Endodermal cell (in vitro differentiated cells): ENCODE data around the gene GUCA2A. TPM values are rescaled to one million over a fixed set of nuclear protein-coding genes. Genes with fewer than 3 reads are reported as not detected.
A peak's percentile ranks its signal among the peaks of the same experiment; 100 is the strongest.

ENCODE experiments used
- DNase-seq: peaks from one replicate; pipeline ENCODE4 v3.0.0-alpha.2; 2017
- H3K27ac ChIP-seq: 2 replicates; pipeline ENCODE4 v1.5.1; 2013; ENCODE audit warnings: mild to moderate bottlenecking, low read depth, low read length, moderate library complexity
- H3K27me3 ChIP-seq: 2 replicates; pipeline ENCODE4 v1.6.1; 2013; ENCODE audit warnings: mild to moderate bottlenecking, low read length, moderate library complexity; ENCODE audit not compliant: insufficient read depth, control insufficient read depth, poor library complexity, severe bottlenecking
- H3K36me3 ChIP-seq: 2 replicates; pipeline ENCODE4 v1.7.0; 2013; ENCODE audit warnings: mild to moderate bottlenecking, low read length, moderate library complexity; ENCODE audit not compliant: control insufficient read depth, insufficient read depth
- H3K4me1 ChIP-seq: one replicate; pipeline ENCODE4 v1.7.0; 2013; ENCODE audit warnings: low read length; ENCODE audit not compliant: control insufficient read depth, insufficient read depth
- H3K4me3 ChIP-seq: 2 replicates; pipeline ENCODE4 v1.5.1; 2013; ENCODE audit warnings: mild to moderate bottlenecking, low read length, moderate library complexity
- H3K9ac ChIP-seq: 2 replicates; pipeline ENCODE4 v1.6.1; 2013; ENCODE audit warnings: mild to moderate bottlenecking, low read length, moderate library complexity; ENCODE audit not compliant: poor library complexity, severe bottlenecking; ENCODE audit errors: extremely low read depth
- H3K9me3 ChIP-seq: 2 replicates; pipeline ENCODE4 v1.6.1; 2013; ENCODE audit warnings: mild to moderate bottlenecking, low read length, moderate library complexity; ENCODE audit not compliant: control insufficient read depth
- H3K27ac Mint-ChIP-seq: 2 replicates; pipeline ENCODE4 v1.8.0; 2020; ENCODE audit warnings: mixed read lengths
- H3K27me3 Mint-ChIP-seq: 2 replicates; pipeline ENCODE4 v1.8.0; 2021; ENCODE audit warnings: mild to moderate bottlenecking, mixed read lengths; ENCODE audit not compliant: insufficient read depth
- H3K36me3 Mint-ChIP-seq: 2 replicates; pipeline ENCODE4 v1.8.0; 2020; ENCODE audit warnings: low read depth, mixed read lengths
- H3K4me1 Mint-ChIP-seq: 2 replicates; pipeline ENCODE4 v1.8.0; 2020; ENCODE audit warnings: mixed read lengths
- H3K4me3 Mint-ChIP-seq: 2 replicates; pipeline ENCODE4 v1.8.0; 2020; ENCODE audit warnings: mild to moderate bottlenecking, moderate library complexity, mixed read lengths
- H3K9me3 Mint-ChIP-seq: 2 replicates; pipeline ENCODE4 v1.8.0; 2020; ENCODE audit warnings: mild to moderate bottlenecking, mixed read lengths
- WGBS, 2 experiments: methylation state at CpG; one replicate each; pipeline versions ENCODE4 v1.1.5 to v1.1.7; 2013; ENCODE audit warnings: missing lambda C conversion rate in 2 of 2, mixed read lengths in 1 of 2; ENCODE audit not compliant: insufficient coverage in 1 of 2, insufficient read length in 1 of 2; 5-methylcytosine and 5-hydroxymethylcytosine counted together
- total RNA-seq, 2 donors: library from RNA; stranded (reverse); fragmentation: NEBNext Ultra II Directional in 1 of 2; extraction: Animal tissue kit (Norgen Biotek cat#: 25700) in 1 of 2; gene quantifications; 2 replicates in 1 of 2; 3 replicates in 1 of 2; pipeline ENCODE4 v1.2.1, GENCODE V29; 2021
- TF ChIP-seq, protein P1 (sequence below): fragments of 200-600 bp; sonication (generic); conservative IDR thresholded peaks from 2 replicates; pipeline ENCODE4 v1.5.0; 2021; ENCODE audit warnings: antibody characterized with exemption, mild to moderate bottlenecking

GUCA2A gene
- total RNA-seq, 2 donors from 2014 or later: 1.9 TPM; not detected in 1

DNA sequence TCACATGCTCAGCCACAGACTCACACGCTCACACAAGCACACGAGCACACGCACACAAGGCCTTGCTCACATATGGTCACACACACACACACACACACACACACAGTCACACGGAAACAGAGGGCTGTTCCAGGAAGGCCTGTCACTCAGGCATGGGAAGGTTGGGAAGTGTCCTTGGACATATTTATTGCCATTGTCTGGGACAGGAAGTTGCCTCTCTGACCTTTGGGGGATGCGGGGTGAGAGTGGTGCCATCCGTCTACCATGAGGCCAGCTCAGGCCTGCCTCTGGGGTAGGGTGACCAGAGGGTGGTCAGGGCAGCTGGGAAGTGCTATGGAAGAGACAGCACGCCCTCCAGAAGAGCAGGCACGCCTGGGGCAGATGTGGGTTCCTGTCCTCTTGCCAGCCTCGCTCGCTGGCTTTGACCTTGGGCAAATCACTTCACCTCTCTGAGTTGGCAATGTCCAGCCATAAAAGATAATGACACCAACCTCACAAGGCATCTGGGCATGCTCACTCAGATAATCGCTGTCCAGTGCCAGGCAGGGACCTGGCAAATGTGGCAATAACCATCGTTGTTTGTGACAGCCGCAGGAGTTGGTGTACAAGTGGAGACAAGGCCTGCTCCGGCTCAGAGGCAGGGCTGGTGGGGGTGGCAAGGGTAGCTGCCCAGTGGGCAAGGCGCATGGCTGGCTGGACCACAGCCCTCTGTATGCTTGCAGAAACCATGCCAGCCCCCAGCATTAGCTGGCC, 8.0 kb upstream of the GUCA2A start:
- TF ChIP-seq, protein P1, sequence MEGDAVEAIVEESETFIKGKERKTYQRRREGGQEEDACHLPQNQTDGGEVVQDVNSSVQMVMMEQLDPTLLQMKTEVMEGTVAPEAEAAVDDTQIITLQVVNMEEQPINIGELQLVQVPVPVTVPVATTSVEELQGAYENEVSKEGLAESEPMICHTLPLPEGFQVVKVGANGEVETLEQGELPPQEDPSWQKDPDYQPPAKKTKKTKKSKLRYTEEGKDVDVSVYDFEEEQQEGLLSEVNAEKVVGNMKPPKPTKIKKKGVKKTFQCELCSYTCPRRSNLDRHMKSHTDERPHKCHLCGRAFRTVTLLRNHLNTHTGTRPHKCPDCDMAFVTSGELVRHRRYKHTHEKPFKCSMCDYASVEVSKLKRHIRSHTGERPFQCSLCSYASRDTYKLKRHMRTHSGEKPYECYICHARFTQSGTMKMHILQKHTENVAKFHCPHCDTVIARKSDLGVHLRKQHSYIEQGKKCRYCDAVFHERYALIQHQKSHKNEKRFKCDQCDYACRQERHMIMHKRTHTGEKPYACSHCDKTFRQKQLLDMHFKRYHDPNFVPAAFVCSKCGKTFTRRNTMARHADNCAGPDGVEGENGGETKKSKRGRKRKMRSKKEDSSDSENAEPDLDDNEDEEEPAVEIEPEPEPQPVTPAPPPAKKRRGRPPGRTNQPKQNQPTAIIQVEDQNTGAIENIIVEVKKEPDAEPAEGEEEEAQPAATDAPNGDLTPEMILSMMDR: no peak
- Mint-ChIP-seq H3K4me3 (no peak overlapping the region), H3K27ac (peak overlapping the region; percentile 41), H3K4me1 (peaks cover 22% of the 10 kb centered on the region), H3K36me3 (peaks cover 4% of the 10 kb centered on the region), H3K27me3 (no peaks in the 10 kb centered on the region), H3K9me3 (no peaks in the 10 kb centered on the region)
- Histone ChIP-seq H3K4me1 (peaks cover 13% of the 10 kb centered on the region), H3K9ac (no peak overlapping the region), H3K27me3 (no peaks in the 10 kb centered on the region), H3K27ac (peak overlapping the region; percentile 14), H3K36me3 (peaks cover 23% of the 10 kb centered on the region), H3K9me3 (no peaks in the 10 kb centered on the region), H3K4me3 (no peak overlapping the region)
- peak; percentile 53 for DNase-seq
- 93 to 98% methylated on average over 7 to 15 of the region's 15 CpGs for WGBS, 2 experiments

DNA sequence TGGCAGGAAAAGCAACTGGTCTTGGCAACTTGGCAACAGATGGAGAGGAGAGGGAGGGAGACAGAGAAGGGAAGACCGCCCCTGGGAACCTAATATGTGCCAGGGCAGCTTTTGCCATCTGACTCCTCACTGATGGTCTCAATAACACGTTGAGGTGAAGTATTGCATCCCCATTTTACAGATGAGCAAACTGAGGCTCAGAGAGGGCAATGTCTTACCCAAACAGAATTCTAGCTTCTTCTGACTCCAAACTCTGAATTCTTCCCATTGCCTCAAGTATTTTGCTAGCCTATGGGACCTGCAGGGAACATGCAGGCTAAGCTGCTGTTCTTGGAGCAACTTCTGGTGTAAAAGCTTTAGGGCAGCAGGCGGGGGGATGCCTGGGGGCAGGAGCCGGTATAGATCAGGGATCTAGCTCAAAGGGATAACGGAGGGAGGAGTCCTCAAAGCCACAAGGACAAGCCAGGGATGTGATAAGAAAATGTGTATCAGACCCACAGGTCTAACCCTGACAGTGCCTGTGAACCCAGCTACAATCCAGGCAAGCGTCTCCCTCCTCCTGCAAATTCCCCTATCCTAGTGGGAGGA, 7.2 kb upstream of the GUCA2A start:
- no peak overlapping the region for H3K4me3 Mint-ChIP-seq
- peak overlapping the region; percentile 41 for H3K27ac Mint-ChIP-seq
- H3K4me1 Mint-ChIP-seq: peaks cover 17% of the 10 kb centered on the region

DNA sequence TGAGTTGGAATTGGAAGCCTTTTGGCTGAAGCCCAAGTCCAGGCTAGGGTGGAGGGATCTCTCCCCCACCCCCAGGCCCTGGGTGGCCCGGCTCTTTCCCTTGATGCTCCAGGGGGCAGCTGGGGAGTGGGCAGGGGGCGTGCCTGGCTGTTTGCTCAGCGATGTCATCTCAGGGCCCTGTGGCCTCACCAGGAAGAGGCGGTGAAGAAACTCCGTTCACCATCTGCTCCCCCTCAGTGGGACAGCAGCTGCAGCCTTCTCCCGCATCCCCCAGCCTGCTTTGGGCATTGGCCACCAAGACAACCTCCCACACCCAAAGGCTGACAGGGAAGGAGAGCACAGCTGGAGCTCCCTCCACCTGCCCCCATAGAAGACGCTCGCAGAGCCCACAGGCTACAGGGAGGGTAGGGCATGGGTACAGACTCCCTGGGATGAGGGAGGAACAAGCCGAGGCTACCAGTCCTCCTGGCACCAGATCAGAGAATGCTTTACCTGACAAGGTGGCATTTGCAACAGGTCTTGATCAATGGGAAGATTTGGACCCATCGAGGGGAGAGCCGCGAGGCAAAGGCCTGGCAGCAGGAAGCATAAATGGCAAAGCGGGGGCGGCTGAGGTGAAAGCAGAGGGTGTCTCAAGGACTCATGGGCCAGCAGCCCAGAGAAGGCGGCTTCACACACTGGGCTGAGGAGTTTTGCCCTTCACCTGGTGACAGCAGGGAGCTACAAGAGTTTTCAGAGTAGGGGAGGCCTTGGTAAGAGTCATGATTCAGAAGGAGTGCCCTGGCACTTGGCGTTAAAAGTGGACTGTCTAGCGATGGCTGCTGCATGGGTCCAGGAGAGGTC, 6.5 kb upstream of the GUCA2A start:
- no peak overlapping the region for H3K9ac ChIP-seq
- peaks cover 14% of the 10 kb centered on the region for H3K36me3 ChIP-seq
- Mint-ChIP-seq H3K4me3 (no peak overlapping the region), H3K36me3 (peaks cover 2% of the 10 kb centered on the region), H3K27me3 (no peaks in the 10 kb centered on the region), H3K27ac (peak overlapping the region; percentile 32), H3K9me3 (no peaks in the 10 kb centered on the region), H3K4me1 (peaks cover 19% of the 10 kb centered on the region)
- peaks cover 13% of the 10 kb centered on the region for H3K4me1 ChIP-seq
- H3K27ac ChIP-seq: no peak overlapping the region
- TF ChIP-seq, protein P1: no peak
- H3K27me3 ChIP-seq: no peaks in the 10 kb centered on the region
- H3K9me3 ChIP-seq: no peaks in the 10 kb centered on the region
- WGBS, 2 experiments: 84 to 89% methylated on average over 8 to 17 of the region's 17 CpGs
- H3K4me3 ChIP-seq: no peak overlapping the region
- DNase-seq: peak; percentile 56

More for the DNA sequence above, 7.2 kb upstream of the GUCA2A start:
- H3K36me3 ChIP-seq: peaks cover 22% of the 10 kb centered on the region
- peak; percentile 44 for DNase-seq
- Mint-ChIP-seq H3K27me3 (no peaks in the 10 kb centered on the region), H3K9me3 (no peaks in the 10 kb centered on the region), H3K36me3 (peaks cover 3% of the 10 kb centered on the region)
- no peaks in the 10 kb centered on the region for H3K9me3 ChIP-seq
- H3K9ac ChIP-seq: no peak overlapping the region
- whole genome bisulfite sequencing, 2 experiments: 68 to 90% methylated on average over 2 to 6 of the region's 6 CpGs
- H3K4me1 ChIP-seq: peaks cover 13% of the 10 kb centered on the region
- no peak overlapping the region for H3K27ac ChIP-seq
- no peaks in the 10 kb centered on the region for H3K27me3 ChIP-seq
- TF ChIP-seq, protein P1: no peak
- no peak overlapping the region for H3K4me3 ChIP-seq
